KBM-7 (cell line): ENCODE results near the gene SLC6A6.
A peak's percentile ranks its signal among the peaks of the same experiment; 100 is the strongest.
"Not testable (repeated sequence)": the region's sequence is repeated elsewhere in the genome, so short reads cannot be mapped to it uniquely, and the experiment has no call there.

Source experiments
- DNase-seq: peaks from one replicate; pipeline ENCODE4 v3.0.0-alpha.2; 2015
- in situ Hi-C: fragments of 300-500 bp; cut with MboI; formaldehyde crosslinking; loops from 2 replicates; pipeline ENCODE4 v1.14.3; 2020; ENCODE audit warnings: low sequenced_read_pairs, low pct_unique_long_range_greater_than_20kb, mixed read lengths

The SLC6A6 gene

GRCh38 chr3:14430053-14430452 is 27.6 kb downstream of the SLC6A6 start:
- DNase-seq: no peak
- in situ Hi-C loops: no loop called here

- in situ Hi-C loops: no loop called here
- DNase-seq: no peak
Observed at GRCh38 chr3:14430706-14431451, 28.5 kb downstream of the SLC6A6 start.

- in situ Hi-C loops: no loop called here
- peak; percentile 85 for DNase-seq
Observed at GRCh38 chr3:14431452-14431916, 29.1 kb downstream of the SLC6A6 start.

- DNase-seq: peak; percentile 95
- in situ Hi-C loops: no loop called here
Observed at GRCh38 chr3:14431917-14432834, 29.8 kb downstream of the SLC6A6 start.

- DNase-seq: no peak
- in situ Hi-C loops: no loop called here
Observed at GRCh38 chr3:14433106-14433505, 30.7 kb downstream of the SLC6A6 start.

GRCh38 chr3:14434126-14434497 is 31.7 kb downstream of the SLC6A6 start:
- in situ Hi-C loops: no loop called here
- no peak for DNase-seq

- DNase-seq: no peak
- in situ Hi-C loops: no loop called here
Observed at GRCh38 chr3:14434498-14435151, 32.2 kb downstream of the SLC6A6 start.

GRCh38 chr3:14435175-14436014 is 33.0 kb downstream of the SLC6A6 start:
- in situ Hi-C loops: no loop called here
- DNase-seq: no peak

- in situ Hi-C loops: no loop called here
Observed at GRCh38 chr3:14436954-14437281, 34.5 kb downstream of the SLC6A6 start.

GRCh38 chr3:14437705-14438104 is 35.3 kb downstream of the SLC6A6 start:
- DNase-seq, in situ Hi-C loops: not testable (repeated sequence)

More at GRCh38 chr3:14436954-14437281, 34.5 kb downstream of the SLC6A6 start:
- DNase-seq: no peak

GRCh38 chr3:14438262-14438661 is 35.9 kb downstream of the SLC6A6 start:
- no peak for DNase-seq
- in situ Hi-C loops: no loop called here

- in situ Hi-C loops: no loop called here
Observed at GRCh38 chr3:14438929-14439328, 36.5 kb downstream of the SLC6A6 start.

GRCh38 chr3:14439501-14440167 is 37.2 kb downstream of the SLC6A6 start:
- in situ Hi-C loops: no loop called here
- peak; percentile 96 for DNase-seq

More at GRCh38 chr3:14438929-14439328, 36.5 kb downstream of the SLC6A6 start:
- no peak for DNase-seq

GRCh38 chr3:14440168-14440518 is 37.7 kb downstream of the SLC6A6 start:
- DNase-seq: peak; percentile 57
- in situ Hi-C loops: no loop called here

GRCh38 chr3:14440531-14441239 is 38.3 kb downstream of the SLC6A6 start:
- no peak for DNase-seq
- in situ Hi-C loops: no loop called here

GRCh38 chr3:14441240-14441919 is 39.0 kb downstream of the SLC6A6 start:
- DNase-seq: no peak
- in situ Hi-C loops: no loop called here

- in situ Hi-C loops: no loop called here
- DNase-seq: no peak
Observed at GRCh38 chr3:14441920-14442300, 39.5 kb downstream of the SLC6A6 start.
